HG03039 (cell line): ENCODE data around the gene GRIK4.
"Not testable (repeated sequence)": the region's sequence is repeated elsewhere in the genome, so short reads cannot be mapped to it uniquely, and the experiment has no call there.

ENCODE experiments used
- ATAC-seq: cut with Tn5 transposase; IDR thresholded peaks from one replicate; pipeline ENCODE4 v1.9.1; 2021; ENCODE audit warnings: mild to moderate bottlenecking, moderate library complexity; ENCODE audit not compliant: unreplicated experiment

Gene GRIK4

DNA sequence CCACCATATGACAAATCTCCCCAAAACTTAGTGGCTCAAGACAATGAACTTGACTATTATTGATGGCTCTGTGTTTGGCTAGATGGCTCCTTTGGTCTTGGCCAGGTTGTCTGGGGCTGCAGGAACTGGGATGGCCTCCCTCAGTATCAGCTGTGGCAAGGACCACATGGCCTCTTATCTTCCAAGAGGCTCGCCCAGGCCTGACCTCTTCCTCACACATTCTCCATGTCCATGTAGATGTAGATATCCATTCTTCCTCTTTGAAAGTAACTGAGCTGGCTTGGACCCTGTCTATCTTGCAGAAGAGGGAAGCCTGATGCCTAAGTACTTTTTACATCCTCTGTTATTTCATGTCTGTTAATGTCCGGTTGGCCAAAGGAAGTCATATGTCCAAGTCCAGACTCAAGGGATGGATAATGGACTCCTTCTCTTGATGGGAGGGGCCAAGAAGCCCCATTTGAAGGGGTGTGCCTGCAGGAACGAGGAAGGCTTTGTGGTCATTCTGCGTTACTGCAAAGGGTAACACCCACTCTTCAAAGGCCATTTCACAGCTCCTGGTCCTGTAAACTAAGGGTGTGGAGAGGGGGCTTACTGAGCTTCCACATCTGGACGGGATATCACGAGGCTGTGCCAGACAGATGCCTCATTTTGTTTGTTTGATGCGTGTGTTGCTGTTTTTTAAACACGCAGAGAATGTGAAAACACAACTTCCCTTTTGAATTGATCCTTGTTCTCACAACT lies 87.1 kb downstream of the GRIK4 start:
- ATAC-seq: no peak

DNA sequence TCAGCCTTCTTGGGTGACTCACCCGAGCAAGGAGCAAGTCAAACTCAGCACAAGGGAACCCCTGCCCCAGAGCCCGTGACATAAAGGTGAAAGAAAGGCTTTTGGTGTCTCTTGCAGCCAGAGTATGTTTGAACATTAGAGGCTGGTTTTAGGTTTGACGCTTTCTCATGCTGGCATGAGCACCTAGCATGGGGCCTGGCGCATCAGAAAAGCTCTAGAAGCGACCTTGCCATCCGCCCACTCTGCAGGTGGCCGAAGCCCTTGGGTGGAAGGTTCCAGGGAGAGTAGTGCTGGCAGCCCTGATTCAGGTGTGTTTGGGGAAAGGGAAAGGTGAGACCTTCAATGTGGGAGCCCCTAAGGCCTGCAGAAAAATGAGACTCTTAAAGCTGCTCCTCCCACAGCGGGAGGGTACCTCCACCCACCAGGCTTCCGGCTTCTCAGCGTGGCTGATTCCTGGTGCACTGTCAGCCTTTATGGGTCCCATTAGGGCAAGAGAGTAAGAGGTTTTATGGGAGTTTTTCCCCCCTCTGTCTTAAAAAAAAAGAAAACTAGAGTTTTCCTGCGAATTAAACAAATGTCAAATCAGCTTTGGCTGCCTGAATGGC lies 88.4 kb downstream of the GRIK4 start:
- no peak for ATAC-seq

DNA sequence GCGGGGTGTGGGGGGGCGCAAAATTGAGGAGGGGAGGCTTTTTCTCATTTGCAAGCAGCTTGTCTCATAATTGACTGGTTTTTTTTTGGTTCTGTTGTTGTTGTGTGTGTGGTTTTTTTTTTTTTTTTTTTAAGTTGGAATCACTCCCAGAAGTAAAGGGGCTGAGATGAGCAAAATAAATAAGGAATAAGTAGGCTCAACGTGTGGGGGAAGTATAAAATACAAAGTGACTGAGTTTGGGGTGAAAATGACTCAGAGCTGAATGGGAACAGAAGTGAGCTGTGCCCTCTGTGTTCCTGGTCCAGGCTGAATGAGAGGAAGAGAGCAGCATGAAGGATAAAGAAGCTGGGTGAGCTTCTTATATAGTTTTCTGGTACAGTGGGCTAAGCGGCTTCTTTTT lies 90.0 kb downstream of the GRIK4 start:
- ATAC-seq: no peak

DNA sequence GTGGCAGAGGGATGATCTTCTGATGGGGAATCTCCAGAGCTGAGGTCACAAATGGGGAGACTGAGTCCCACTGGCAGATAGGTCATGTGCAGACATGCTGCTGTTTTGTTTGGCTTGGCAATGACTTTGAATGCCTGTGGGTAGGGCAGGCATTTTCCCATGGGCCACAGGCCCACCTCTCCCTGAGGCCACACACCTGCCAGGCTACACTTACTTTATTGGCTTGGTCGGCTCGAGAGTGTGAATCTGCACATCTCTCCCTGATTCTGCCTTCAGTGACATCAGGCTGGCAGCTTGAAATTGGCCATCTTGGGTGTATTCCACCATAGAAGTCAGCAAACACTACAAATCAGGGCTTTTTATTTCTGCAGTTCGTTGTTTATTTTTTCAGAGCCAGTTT lies 91.5 kb downstream of the GRIK4 start:
- no peak for ATAC-seq

DNA sequence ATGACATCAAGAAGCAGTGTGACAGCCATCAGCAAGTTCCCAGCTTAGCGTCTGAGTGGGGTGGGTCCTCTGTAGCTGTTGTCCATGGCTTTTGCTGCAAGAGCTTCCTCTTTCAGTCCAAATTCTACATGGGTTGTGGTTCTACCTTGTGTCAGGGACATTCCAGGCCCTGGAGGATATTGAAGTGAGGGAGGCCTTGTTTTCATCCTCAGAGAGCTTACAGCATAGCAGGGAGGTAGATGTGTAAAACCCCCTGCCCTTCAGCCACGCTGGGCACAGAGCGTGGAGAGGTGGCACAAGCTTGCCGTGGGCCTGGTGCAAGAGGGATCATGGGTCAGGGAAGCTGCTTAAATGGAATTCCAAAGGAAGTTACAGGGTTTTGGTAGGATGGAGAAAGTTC lies 93.9 kb downstream of the GRIK4 start:
- no peak for ATAC-seq

DNA sequence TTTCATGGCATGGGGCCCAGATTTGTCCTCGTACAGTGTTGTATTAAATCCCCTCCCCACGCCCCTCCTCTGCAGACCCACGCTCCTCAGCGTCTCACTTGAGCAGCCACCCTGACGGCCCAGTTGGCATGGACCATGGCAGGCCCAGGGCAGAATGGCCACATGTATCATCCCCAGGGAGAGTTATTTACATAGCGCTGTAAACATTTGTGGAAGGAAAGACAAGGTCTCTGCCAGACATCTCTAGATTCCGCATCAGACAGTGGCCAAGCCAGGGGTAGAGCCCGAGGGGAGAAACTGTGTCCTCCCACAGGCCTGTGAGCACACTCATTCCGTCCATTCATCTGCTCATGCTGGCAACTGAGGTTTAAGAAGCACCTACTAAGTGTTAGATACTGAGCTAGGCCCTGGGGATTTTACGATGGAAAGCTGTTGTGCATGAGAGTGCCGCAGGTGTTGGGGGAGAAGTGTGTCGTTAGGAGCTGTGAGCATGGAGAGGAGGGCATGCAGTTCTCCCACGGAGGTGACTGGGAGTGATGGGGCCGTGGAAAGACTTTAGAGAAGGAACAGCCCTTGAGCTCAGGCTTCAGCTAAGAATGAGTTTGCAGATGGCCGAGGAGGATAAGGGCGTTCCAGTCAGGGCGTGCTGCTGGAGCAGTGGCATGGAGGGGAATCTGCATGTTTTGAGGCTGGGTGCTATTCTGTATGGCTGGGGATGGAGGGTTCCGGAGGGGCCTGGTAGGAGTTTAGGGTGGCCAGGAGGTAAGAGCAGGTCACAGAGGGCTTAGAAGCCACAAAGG lies 94.9 kb downstream of the GRIK4 start:
- ATAC-seq: no peak

DNA sequence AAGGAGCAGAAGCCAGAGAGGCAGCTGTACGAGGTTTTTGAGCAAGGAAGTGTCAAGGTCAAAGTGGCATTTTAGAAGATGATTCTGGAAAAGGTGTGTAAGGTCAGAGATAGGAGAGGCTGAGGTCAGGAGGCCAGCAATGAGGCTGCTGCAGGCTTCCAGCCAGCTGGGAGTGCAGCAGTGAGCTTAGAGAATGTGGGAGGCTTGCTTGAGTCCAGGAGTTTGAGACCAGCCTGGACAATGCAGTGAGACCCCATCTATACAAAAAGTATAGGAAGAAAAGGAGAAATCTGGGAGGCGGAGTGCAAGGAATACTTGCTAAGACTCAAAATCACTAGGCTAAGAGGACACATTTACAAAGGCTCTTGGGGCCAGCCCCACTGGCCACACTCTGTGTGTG lies 96.5 kb downstream of the GRIK4 start:
- ATAC-seq: no peak

DNA sequence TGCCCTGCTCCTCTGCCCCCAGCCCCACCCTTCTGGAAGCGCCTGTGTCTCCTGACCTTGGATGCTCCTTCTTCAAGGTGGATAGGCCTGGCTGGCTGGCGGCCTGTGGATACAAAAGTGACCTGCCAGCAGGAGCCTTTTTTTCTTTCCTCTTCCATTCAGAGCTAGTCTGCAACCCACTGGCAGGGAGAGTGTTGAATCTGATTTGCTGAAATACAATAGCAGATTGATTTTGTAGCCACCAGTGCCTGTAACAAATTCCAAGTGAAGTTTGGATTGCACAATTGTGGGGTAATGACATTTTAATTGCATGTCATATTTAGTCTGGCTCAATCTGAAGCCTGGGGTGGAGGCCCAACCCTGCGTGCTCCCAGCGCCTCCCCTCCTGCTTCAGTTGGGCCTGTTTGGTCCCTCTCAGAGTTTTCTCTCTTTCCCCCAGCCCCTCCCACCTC lies 97.2 kb downstream of the GRIK4 start:
- ATAC-seq: no peak

DNA sequence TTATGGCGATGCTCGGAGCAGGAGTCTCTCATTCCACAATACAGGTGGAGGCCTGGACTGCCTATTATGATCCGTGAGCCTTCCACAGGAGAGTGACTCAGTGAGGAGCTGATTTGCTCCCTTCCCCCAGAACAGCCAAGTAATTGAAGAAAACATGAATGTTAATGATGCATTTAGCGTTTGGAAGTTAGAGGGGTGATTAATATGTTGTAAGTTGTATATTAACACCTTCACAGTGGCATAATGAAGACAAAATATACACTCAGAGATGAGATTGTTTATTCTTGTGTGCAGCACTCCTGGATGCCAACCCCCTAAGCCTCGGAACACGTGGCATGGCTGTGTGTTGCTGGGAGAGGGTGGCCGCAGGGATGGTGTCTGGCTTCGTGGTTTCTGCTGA lies 98.6 kb downstream of the GRIK4 start:
- ATAC-seq: no peak

DNA sequence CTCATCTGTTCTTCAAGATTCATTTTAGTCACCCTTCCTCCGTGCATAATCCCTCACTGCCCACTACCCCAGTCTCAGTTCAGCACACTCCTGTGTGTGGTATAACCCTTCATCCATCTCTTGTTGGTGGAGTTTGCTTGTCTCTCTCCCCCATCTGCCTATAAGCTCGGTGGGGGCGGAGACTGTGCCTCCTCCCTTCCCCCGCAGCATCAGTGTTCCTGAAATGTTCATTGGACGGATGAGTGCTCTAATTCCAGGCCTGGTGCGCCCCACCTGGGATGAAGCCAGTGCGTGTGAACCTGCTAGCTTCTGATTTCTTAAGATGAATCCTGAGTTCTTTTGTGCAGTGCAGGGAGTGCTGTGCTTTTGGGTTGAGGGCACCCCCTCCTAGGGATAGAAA lies 100.0 kb downstream of the GRIK4 start:
- no peak for ATAC-seq

DNA sequence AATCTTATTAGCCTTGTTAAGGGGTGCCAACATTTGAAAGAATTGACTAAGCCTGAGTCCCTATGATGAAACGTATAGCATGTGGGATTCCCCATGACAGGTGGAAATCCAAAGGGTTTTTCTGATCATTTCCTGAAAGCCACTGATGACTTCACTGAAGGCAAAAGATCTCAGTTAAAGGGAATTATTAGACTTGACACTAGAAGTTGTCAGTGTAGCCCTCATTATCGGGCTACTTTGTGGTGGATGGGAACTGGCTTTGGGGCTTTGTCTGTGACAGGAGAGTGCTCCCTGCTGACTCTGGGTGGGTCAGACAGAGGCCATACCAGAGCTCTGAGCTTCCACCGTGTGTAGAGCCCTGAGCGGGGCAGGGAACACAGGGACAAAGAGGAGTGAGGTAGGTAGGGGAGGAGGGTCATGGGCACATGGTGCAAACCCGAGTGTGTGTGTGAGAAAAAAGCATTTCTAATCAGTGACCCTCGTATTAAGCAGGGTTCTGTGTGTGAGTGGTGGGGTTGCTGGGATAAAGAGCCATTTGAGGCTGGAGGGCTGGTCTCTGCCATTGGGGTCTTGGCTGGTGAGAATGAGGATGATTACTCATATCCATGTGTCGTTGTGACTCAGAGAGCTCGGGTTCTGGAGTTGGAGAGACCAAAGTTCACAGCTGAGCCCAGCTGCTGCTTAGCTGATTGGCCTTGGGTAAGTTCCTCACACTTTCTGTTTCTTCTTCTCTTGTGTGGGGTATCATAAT lies 101.1 kb downstream of the GRIK4 start:
- ATAC-seq: peak; percentile 79

DNA sequence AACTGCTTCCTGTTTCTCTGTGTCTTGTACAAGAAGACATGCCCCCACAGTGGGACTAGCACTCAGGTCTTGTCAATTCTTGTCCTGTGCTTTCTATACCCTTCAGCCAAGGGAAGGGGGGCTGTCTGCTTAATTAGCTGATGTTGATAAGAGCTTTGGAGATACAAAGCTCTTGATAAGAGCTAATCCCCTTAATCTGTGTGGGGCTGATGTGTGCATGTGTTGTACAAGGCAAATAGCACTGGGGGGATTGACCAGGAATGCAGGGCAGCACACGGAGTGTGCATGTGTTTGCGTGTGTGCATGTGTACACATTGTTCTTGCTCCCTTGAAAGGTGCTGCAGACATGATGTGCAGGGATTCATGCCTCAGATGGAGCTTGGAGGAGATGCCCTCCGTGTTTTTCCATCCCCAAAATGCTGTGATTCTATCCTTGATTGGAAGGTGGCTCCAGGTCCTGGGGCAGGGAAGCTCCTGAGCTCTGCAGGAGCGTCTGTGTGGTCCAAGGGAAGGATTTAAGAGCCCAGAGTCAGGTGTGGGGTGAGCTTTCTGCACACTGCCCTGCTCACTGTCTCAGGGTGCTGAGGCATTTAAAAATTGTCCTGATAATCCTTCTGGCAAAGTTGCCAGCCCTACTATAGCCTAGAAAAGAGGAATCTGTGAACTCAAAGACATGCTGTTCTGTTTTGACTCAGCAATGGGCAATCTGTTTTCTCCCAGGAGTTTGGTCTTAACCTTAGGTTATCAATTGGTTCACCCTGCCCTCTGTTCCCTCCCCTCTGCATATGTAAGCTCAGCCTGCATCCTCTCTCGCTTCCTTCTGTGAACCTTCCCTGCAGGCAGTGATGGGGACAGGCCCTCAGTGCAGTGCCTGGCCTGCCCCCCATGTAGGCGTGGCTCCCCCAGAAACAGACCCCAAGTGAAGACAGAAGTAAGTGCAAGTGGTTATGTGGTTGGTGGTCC lies 102.0 kb downstream of the GRIK4 start:
- no peak for ATAC-seq

DNA sequence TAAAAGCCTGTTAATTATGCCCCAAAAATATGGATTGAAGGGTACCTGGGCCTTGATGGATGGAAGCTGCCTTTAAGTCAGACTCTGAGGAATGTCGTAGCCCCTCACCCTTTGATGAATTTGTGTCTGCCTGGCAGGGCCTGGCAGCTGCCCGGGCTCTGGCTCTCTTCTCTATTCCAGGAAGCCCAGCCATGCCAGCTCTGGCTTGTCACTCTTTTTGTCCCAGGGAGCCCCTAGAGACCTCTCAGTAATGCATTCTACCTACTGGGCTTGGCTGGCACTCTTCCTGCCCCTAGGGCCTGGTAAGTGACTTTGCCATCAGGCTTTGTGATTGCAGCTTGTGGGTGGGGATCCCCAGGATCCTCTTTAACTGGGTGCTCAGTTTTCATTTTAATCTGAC lies 103.8 kb downstream of the GRIK4 start:
- no peak for ATAC-seq

DNA sequence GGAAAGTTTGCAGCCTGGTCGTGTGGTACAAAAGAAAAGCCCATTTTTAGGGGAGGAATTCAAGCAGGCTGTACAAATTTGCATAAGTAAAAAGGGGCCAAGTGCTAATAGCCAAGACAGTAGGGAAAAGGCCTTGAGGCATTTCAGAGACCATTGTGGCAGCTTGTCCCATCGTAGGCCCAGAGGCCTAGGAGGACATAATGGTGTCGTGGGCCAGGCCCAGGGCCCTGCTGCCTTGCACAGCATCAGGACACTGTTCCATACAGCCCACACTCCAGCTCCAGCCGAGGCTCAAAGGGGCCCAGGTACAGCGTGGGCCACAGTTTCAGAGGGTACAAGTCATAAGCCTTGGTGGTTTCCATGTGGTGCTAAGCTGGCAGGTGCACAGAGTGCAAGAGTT lies 106.9 kb downstream of the GRIK4 start:
- no peak for ATAC-seq

DNA sequence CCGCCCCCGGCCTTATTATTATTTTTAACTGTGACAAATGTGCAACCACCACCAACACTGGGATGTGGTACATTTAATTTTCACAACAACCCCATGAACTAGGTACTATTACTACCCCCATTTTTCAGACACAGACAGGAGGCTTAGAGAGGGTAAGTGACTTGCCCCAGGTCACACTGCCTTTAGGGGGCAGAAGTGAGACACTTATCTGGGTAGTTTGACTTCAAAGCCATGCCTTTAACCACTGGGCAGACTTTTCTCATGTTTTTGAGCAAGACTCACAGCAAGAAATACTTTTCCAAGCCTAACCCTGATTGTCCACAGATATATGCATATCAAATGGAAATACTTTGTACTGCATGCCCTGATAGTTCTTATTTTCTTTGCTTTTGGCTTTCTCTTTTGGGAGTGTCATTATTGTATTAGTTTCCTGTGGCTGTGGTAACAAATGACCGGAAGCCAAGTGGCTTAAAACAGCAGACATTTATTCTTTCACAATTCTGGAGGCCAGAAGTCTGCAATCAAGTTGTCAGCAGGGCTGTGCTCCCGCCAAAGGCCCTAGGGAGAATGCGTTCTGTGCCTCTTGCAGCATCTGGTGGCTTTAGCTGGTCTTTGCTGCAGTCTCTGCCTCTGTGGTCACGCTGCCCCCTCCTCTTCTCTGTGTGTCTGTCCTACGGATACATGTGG lies 110.8 kb downstream of the GRIK4 start:
- ATAC-seq: no peak

DNA sequence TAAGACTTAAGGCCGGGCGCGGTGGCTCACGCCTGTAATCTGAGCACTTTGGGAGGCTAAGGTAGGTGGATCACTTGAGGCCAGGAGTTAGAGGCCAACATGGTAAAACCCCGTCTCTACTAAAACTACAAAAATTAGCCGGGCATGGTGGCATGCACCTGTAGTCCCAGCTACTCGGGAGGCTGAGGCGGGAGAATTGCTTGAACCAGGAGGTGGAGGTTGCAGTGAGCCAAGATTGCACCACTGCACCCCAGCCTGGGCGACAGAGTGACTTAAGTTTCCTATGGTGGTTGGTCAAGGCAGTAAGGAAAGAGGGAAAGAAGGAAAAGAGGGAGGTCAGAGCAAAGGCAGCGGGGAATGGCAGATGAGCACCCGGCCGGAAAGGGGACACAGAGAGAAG lies 113.4 kb downstream of the GRIK4 start:
- not testable (repeated sequence) for ATAC-seq

DNA sequence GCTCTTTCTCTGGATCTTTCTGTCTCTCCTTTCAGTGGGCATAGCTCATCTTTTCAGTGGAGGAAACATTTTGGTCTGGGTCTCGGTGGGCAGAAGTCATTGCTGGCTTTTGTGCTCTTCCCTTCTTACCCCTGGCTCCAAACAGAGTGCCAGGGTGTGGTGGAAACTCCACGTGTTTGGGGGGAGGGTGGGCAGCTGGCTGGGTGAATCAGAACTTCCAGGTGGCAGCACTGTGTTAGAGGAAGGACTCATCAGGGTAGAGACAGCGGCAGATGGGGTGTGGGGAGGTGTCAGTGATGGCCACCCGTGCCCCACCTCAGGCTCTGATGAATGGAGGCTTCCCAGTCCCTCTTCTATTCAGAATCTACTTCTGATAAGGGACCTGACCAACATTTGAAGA lies 114.0 kb downstream of the GRIK4 start:
- ATAC-seq: no peak

DNA sequence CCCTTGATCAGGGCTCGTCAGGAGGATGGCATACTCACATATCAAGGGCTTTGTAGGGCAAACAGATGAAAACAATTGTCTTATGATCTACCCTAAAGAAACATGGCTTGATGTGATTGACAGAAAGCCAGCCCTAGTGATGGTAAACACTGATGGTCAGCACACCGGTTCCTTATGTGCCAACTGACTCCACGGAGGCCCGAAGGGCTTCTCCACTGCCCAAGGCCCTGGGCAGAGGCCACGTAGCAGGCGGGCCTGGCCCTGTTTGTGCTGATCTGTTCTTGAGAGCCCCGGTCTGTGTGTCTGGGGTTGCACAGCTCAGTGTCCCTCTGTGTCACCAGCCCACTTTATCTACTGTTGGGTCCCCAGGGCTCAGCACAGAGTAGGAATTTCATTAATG lies 115.2 kb downstream of the GRIK4 start:
- no peak for ATAC-seq

DNA sequence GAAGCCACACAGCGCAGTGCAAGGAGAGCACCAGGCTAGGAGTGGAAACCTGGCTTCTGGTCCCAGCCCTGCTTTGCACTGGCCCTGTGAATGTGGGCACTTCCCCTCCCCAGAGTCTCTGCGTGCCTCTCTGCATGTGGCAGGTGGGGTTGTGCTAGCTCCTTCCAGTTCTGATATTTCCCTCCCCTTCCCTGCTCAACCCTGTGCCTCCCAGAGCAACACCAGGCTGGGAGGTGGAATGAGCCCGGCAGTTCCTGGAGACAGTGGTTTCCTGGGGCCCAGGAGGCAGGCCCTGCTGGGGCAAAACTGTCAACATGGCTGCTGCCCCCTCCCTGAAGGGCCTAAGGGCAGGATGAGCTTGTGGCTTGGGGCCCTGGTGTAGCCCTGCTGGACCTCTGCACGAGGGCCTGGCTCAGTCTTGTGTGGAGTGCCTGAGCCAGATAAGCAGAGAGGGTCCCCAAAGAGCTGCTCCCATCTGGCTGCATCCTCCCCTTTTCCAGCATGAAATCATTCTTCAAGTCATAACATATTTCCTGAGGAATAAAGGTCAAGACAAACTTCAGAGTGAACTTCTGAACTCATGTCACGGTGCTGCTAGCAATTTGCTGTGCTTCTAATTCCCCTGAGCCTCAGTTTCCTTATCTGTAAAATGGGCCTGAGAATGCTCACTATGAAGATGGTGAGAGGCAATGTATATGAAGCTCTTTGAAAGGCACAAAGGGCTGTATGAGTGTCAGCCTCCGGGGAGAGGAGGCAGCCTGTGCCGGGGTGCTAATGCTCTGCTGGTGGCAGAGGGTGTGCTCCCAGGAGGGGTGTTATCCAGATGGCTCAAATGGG lies 116.0 kb downstream of the GRIK4 start:
- ATAC-seq: no peak
